Fibroblast of pulmonary artery (primary cell): Measurements from ENCODE around the gene CREB5.

ENCODE experiments used
- DNase-seq: peaks from one replicate; pipeline ENCODE4 v3.0.0-alpha.2; 2010; ENCODE audit warnings: low read depth
- H3K4me3 ChIP-seq: replicated peaks from 2 replicates; pipeline ENCODE4 v1.5.1; 2011; ENCODE audit warnings: low read depth, mild to moderate bottlenecking, control low read depth, low read length, moderate library complexity
- CTCF ChIP-seq: IDR thresholded peaks from 2 replicates; pipeline ENCODE4 v1.5.1; 2011; ENCODE audit warnings: mild to moderate bottlenecking, control low read depth, low read length, inconsistent platforms; ENCODE audit errors: missing control alignments

The CREB5 gene

DNA sequence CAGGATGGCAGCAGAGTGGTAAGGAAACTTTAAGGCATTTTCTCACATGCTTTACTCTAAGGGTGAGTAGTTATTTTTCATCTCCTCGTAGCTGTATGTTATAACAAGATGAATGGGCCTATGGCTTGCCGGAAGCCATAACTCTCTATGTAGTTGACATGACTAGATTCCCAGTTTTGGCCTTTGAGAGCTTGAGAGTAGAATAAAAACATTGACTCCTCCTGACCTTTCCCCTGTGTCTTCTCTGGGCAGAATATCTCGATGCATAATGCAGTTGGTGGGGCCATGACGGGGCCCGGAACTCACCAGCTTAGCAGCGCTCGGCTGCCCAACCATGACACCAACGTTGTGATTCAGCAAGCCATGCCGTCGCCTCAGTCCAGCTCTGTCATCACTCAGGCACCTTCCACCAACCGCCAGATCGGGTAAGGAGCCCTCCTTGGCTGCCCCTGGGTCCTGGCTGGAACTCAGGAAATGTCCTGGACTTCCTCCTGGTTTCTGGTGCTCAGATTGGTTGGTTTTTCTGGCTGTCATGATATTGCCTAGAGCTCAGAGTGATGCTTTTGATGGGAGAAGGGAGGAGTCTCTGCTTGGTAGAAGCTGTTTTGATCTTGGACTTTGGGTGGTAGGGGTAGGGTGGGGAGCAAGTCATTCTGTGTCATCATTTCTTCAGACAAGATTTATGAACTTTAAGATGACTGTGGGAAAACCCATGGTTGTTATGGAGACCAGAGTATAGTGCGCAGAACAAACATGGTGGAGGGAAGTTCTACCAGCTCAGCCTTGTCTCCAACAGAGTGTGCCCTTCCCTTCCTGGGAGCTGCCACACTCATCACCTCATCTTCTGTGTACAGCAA, 158.0 kb downstream of the CREB5 start:
- no peak for TF ChIP-seq CTCF
- DNase-seq: no peak
- no peak overlapping the region for H3K4me3 ChIP-seq

DNA sequence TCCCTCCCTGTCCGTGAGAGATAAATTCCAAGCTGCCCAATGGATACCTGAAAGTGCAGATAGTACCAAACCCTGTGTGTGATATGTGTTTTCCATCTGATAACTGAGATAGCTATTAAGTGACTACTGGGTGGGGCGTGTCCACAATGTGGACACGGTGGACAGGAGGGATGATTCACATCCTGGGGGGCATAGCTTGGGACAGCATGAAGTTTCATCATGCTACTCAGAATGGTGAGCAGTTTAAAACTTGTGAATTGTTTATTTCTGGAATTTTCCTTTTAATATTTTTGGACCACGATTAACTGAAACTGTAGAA, 158.6 kb downstream of the CREB5 start:
- peak; percentile 21 for DNase-seq
- no peak overlapping the region for H3K4me3 ChIP-seq
- no peak for TF ChIP-seq CTCF

DNA sequence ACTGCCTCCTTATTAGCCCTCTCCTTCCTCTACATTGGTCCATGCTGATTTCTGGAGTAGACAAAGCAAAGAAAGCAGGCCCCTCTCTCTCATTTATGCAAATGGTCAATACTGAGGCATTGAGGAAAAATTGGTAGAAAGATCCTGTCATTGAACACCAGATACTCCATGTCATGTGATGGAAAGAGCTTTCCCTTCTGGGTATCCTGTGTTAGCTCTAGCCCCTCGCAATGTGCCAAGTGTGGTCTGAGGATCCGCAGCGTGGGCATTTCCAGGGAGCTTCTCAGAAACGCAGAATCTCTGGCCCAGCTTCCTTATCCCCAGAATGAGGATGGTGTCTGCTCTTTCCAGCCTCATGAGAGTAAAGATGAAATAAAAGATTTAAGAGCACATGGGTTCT, 159.1 kb downstream of the CREB5 start:
- H3K4me3 ChIP-seq: no peak overlapping the region
- no peak for DNase-seq
- no peak for TF ChIP-seq CTCF

- no peak for DNase-seq
- H3K4me3 ChIP-seq: no peak overlapping the region
- TF ChIP-seq CTCF: no peak
Observed at GRCh38 chr7:28572321-28573058, 160.2 kb downstream of the CREB5 start.

- peak; percentile 46 for DNase-seq
- H3K4me3 ChIP-seq: no peak overlapping the region
- TF ChIP-seq CTCF: no peak
Observed at GRCh38 chr7:28573059-28573553, 160.8 kb downstream of the CREB5 start.

GRCh38 chr7:28573651-28574301, 161.5 kb downstream of the CREB5 start:
- no peak overlapping the region for H3K4me3 ChIP-seq
- DNase-seq: peak; percentile 26
- TF ChIP-seq CTCF: no peak
